CD4-positive, alpha-beta T cell (primary cell): ENCODE measurements around the gene ANTXR1. TPM values are rescaled to one million over a fixed set of nuclear protein-coding genes. Genes with fewer than 3 reads are reported as not detected.
"Not testable (repeated sequence)": the region's sequence is repeated elsewhere in the genome, so short reads cannot be mapped to it uniquely, and the experiment has no call there.

Experiments used
- ATAC-seq: fragments of 200-7000 bp; cut with Tn5 transposase; one replicate; pipeline ENCODE4 v1.10.0; 2022; ENCODE audit warnings: mild to moderate bottlenecking; ENCODE audit not compliant: poor library complexity
- CTCF ChIA-PET: fragments of 350-600 bp; sonication (Branson Sonifier 250); formaldehyde crosslinking; loops from one replicate; lab custom pipeline; 2021; ENCODE audit warnings: antibody characterized with exemption, inconsistent platforms; lab: Charles Lee
- POLR2A ChIA-PET: fragments of 350-600 bp; sonication (Branson Sonifier 250); formaldehyde crosslinking; loops from one replicate; lab custom pipeline; 2021; ENCODE audit warnings: antibody characterized with exemption, inconsistent platforms; lab: Charles Lee
- DNase-seq, 14 experiments: peaks; one replicate each; pipeline ENCODE4 v3.0.0-alpha.2; 2013 to 2020; ENCODE audit warnings: mixed read lengths in 2 of 14
- H3K27ac ChIP-seq, 2 donors: one replicate each; pipeline versions ENCODE4 v1.5.1 to v1.7.0; 2013; ENCODE audit warnings: low read length in 2 of 2, low read depth in 1 of 2, mild to moderate bottlenecking in 1 of 2
- H3K27me3 ChIP-seq, 2 experiments: 1 replicate in 1 of 2; 2 replicates in 1 of 2; pipeline versions ENCODE4 v1.6.1 to v1.7.0; 2013; ENCODE audit warnings: low read length in 2 of 2, control low read depth in 1 of 2, mild to moderate bottlenecking in 1 of 2, moderate library complexity in 1 of 2; ENCODE audit not compliant: insufficient read depth in 2 of 2, control insufficient read depth in 1 of 2
- H3K36me3 ChIP-seq: one replicate; pipeline ENCODE4 v1.6.1; 2013; ENCODE audit warnings: low read length, control low read depth; ENCODE audit not compliant: insufficient read depth
- H3K4me1 ChIP-seq: one replicate; pipeline ENCODE4 v1.6.1; 2013; ENCODE audit warnings: low read length, control low read depth; ENCODE audit not compliant: insufficient read depth
- H3K4me3 ChIP-seq: one replicate; pipeline ENCODE4 v1.5.1; 2013; ENCODE audit warnings: mild to moderate bottlenecking, low read length, moderate library complexity
- H3K9me3 ChIP-seq, 2 experiments: 1 replicate in 1 of 2; 2 replicates in 1 of 2; pipeline versions ENCODE4 v1.6.1 to v1.7.0; 2013; ENCODE audit warnings: low read length in 2 of 2, mild to moderate bottlenecking in 2 of 2, control low read depth in 1 of 2, moderate library complexity in 1 of 2; ENCODE audit not compliant: control insufficient read depth in 1 of 2, insufficient read depth in 1 of 2
- H3K27ac Mint-ChIP-seq: one replicate; pipeline ENCODE4 v1.8.0; 2020; ENCODE audit warnings: mixed read lengths
- H3K27me3 Mint-ChIP-seq: one replicate; pipeline ENCODE4 v1.8.0; 2021; ENCODE audit warnings: mixed read lengths
- H3K36me3 Mint-ChIP-seq: one replicate; pipeline ENCODE4 v1.8.0; 2021; ENCODE audit warnings: low read depth, mixed read lengths
- H3K4me1 Mint-ChIP-seq: one replicate; pipeline ENCODE4 v1.8.0; 2021; ENCODE audit warnings: low read depth, mixed read lengths
- H3K4me3 Mint-ChIP-seq: one replicate; pipeline ENCODE4 v1.8.0; 2020; ENCODE audit warnings: mild to moderate bottlenecking, mixed read lengths
- H3K9me3 Mint-ChIP-seq: one replicate; pipeline ENCODE4 v1.8.0; 2020; ENCODE audit warnings: mixed read lengths
- intact Hi-C, 2 experiments: fragments of 100-400 bp; cut with DNase I in 1 of 2; cut with micrococcal nuclease in 1 of 2; formaldehyde crosslinking; loops; one replicate each; pipeline versions ENCODE4 v1.15.1 to v1.9.0; 2023 to 2025; cut with DNase I, micrococcal nuclease
- total RNA-seq, 174 experiments: library from RNA in 2 of 174; stranded (reverse) in 2 of 174; gene quantifications; one replicate each; pipeline ENCODE4 v1.2.3 and lab custom pipeline; 2021 to 2026
- TF ChIP-seq, protein P1 (sequence below): fragments of 200-600 bp; IDR thresholded peaks from one replicate; pipeline ENCODE4 v1.8.0; 2022; ENCODE audit warnings: antibody characterized with exemption, mild to moderate bottlenecking

ANTXR1 gene
- total RNA-seq, 2 experiments from 2014 or later, result not detected

DNA sequence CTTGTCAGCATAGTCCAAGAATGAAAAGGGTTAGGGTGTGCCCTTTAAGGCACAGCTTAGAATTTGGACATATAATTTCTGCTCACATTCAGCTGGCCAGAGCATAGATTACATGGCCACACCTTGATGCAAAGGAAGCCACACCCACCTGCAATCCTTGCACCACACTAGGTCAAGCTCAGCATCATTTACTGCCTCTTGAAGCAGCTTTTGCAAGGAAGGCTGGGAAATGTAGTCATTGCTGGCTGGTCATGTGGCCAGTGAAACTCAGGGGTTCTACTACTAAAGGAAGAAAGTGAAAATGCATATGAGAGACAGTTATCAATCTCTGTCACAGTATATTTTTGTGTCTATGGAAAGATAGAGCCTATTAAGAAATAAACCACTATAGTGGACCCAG lies 214.7 kb downstream of the ANTXR1 start:
- Mint-ChIP-seq H3K27me3 (peaks cover 30% of the 10 kb centered on the region), H3K36me3 (no peaks in the 10 kb centered on the region), H3K9me3 (no peaks in the 10 kb centered on the region), H3K27ac (no peak overlapping the region), H3K4me3 (no peak overlapping the region), H3K4me1 (no peaks in the 10 kb centered on the region)
- Histone ChIP-seq H3K36me3 (no peaks in the 10 kb centered on the region), H3K9me3 (no peaks in the 10 kb centered on the region), H3K4me1 (no peaks in the 10 kb centered on the region), H3K27ac (no peak overlapping the region), H3K27me3 (peaks cover 9 to 21% of the 10 kb centered on the region in 2 experiments), H3K4me3 (no peak overlapping the region)
- intact Hi-C loops, result no loop called here
- POLR2A ChIA-PET, result no interaction called here
- CTCF ChIA-PET, result no interaction called here
- DNase-seq, result no peak
- TF ChIP-seq, protein P1, sequence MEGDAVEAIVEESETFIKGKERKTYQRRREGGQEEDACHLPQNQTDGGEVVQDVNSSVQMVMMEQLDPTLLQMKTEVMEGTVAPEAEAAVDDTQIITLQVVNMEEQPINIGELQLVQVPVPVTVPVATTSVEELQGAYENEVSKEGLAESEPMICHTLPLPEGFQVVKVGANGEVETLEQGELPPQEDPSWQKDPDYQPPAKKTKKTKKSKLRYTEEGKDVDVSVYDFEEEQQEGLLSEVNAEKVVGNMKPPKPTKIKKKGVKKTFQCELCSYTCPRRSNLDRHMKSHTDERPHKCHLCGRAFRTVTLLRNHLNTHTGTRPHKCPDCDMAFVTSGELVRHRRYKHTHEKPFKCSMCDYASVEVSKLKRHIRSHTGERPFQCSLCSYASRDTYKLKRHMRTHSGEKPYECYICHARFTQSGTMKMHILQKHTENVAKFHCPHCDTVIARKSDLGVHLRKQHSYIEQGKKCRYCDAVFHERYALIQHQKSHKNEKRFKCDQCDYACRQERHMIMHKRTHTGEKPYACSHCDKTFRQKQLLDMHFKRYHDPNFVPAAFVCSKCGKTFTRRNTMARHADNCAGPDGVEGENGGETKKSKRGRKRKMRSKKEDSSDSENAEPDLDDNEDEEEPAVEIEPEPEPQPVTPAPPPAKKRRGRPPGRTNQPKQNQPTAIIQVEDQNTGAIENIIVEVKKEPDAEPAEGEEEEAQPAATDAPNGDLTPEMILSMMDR, result no peak
- ATAC-seq, result no peak

- H3K4me1 Mint-ChIP-seq, H3K9me3 ChIP-seq, H3K4me3 Mint-ChIP-seq, H3K4me3 ChIP-seq, H3K36me3 ChIP-seq, H3K27ac ChIP-seq, DNase-seq, H3K36me3 Mint-ChIP-seq, CTCF ChIA-PET, H3K4me1 ChIP-seq, H3K9me3 Mint-ChIP-seq, ATAC-seq, POLR2A ChIA-PET, intact Hi-C loops, H3K27ac Mint-ChIP-seq: not testable (repeated sequence)
- peaks cover 19% of the 10 kb centered on the region for H3K27me3 Mint-ChIP-seq
- peaks cover 9 to 14% of the 10 kb centered on the region in 2 experiments for H3K27me3 ChIP-seq
These were observed 218.0 kb downstream of the ANTXR1 start for GRCh38 chr2:69230946-69231345.

DNA sequence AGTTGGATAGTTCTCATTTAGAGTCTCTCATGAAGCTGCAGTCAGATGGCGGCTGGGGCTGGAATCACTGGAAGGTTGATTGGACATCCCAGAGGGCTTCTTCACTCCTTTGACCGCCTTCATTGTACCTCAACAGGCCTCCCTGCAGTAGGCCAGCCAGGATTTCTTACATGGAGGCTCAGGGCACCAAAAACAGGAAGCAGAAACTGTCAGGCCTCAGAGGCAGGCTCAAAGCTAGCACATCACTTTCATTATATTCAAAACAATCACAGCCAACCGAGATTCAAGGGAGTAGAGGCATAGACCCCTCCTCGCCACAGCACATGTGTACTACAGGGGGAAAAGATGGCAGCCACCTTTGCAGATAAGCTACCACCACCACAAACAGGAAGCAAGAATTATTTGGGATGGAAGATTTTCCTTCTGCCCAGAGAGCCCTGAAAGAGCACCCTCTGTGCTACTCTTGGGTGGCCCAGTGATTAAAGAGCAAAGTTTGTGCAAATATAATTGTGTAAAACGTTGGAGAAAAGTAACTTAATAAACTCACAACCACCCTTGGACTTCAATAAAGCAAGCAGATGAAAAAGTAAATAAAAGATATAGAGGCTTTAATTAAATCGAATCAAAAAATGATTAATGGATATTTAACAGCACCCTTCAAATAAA lies 218.8 kb downstream of the ANTXR1 start:
- no peak overlapping the region for H3K27ac Mint-ChIP-seq
- intact Hi-C loops, result no loop called here
- ATAC-seq, result no peak
- ChIA-PET POLR2A (no interaction called here), CTCF (no interaction called here)
- H3K4me1 ChIP-seq, result no peaks in the 10 kb centered on the region
- peaks cover 19% of the 10 kb centered on the region for H3K27me3 Mint-ChIP-seq
- no peaks in the 10 kb centered on the region for H3K36me3 Mint-ChIP-seq
- H3K9me3 Mint-ChIP-seq, result no peaks in the 10 kb centered on the region
- DNase-seq, result no peak
- H3K36me3 ChIP-seq, result no peaks in the 10 kb centered on the region
- TF ChIP-seq, protein P1, result no peak
- no peak overlapping the region for H3K4me3 ChIP-seq
- no peaks in the 10 kb centered on the region for H3K4me1 Mint-ChIP-seq
- no peak overlapping the region for H3K4me3 Mint-ChIP-seq
- H3K9me3 ChIP-seq, result no peaks in the 10 kb centered on the region
- H3K27me3 ChIP-seq, result peaks cover 9 to 14% of the 10 kb centered on the region in 2 experiments
- H3K27ac ChIP-seq, result no peak overlapping the region

DNA sequence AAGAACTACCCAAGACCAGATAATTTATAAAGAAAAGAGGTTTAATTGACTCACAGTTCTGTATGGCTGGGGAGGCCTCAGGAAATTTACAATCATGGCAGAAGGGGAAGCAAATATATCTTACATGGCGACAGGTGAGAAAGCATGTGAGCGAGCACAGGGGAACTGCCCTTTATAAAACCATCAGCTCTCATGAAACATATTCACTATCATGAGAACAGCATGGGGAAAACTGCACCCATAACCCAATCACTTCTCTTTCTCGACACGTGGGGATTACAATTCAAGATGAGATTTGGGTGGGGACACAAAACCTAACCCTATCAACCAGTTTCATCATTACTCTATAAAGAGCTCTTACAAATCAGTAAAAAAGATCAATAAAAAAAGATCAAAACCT lies 222.9 kb downstream of the ANTXR1 start:
- ATAC-seq, H3K4me1 Mint-ChIP-seq, H3K27ac ChIP-seq, H3K27me3 Mint-ChIP-seq, H3K4me1 ChIP-seq, H3K9me3 Mint-ChIP-seq, POLR2A ChIA-PET, intact Hi-C loops, H3K4me3 ChIP-seq, H3K36me3 Mint-ChIP-seq, DNase-seq, H3K36me3 ChIP-seq, H3K9me3 ChIP-seq, H3K4me3 Mint-ChIP-seq, H3K27me3 ChIP-seq, H3K27ac Mint-ChIP-seq: not testable (repeated sequence)
- CTCF ChIA-PET, result interaction anchor here (0.7 kb wide), 1 partner anchor 1122 kb away, joined by 3 read pairs; no protein-coding TSS in a partner anchor
